HepG2 (cell line): ENCODE results near the gene CRYGS. TPM values are rescaled to one million over a fixed set of nuclear protein-coding genes. Genes with fewer than 3 reads are reported as not detected.

Experiments used
- ATF7 ChIP-seq, 2 experiments: fragments of 450-650 bp in 1 of 2; sonication (generic) in 1 of 2; formaldehyde crosslinking in 1 of 2; IDR thresholded peaks; 2 replicates each; pipeline versions ENCODE4 v1.4.0 to v1.6.1; 2016 to 2020; ENCODE audit warnings: antibody characterized with exemption in 1 of 2, mild to moderate bottlenecking in 1 of 2, missing genetic modification reagents in 1 of 2
- CREB3 ChIP-seq: sonication (generic); formaldehyde crosslinking; IDR thresholded peaks from 2 replicates; pipeline ENCODE4 v1.5.0; 2020; ENCODE audit warnings: missing genetic modification reagents
- CSRNP2 ChIP-seq: sonication (generic); formaldehyde crosslinking; conservative IDR thresholded peaks from 2 replicates; pipeline ENCODE4 v1.8.0; 2022; ENCODE audit warnings: low read depth, missing genetic modification reagents
- FOXC1 ChIP-seq: sonication (generic); formaldehyde crosslinking; IDR thresholded peaks from 2 replicates; pipeline ENCODE4 v1.8.0; 2022; ENCODE audit warnings: mild to moderate bottlenecking, missing genetic modification reagents, borderline replicate concordance
- JDP2 ChIP-seq: sonication (generic); formaldehyde crosslinking; IDR thresholded peaks from 2 replicates; pipeline ENCODE4 v1.8.1; 2022; ENCODE audit warnings: missing genetic modification reagents, borderline replicate concordance
- KLF11 ChIP-seq: IDR thresholded peaks from 2 replicates; pipeline ENCODE4 v1.6.1; 2016; ENCODE audit warnings: missing compliant biosample characterization
- KLF12 ChIP-seq: sonication (generic); formaldehyde crosslinking; IDR thresholded peaks from 2 replicates; pipeline ENCODE4 v1.4.0; 2020; ENCODE audit warnings: missing genetic modification reagents, borderline replicate concordance
- MBNL3 ChIP-seq: fragments of 250-450 bp; sonication (Bioruptor Pico); conservative IDR thresholded peaks from 2 replicates; pipeline ENCODE4 v1.8.0; 2022; ENCODE audit warnings: mild to moderate bottlenecking, inconsistent platforms
- MNT ChIP-seq: fragments of 450-650 bp; IDR thresholded peaks from 2 replicates; pipeline ENCODE4 v1.6.1; 2016
- NCOA5 ChIP-seq: sonication (generic); formaldehyde crosslinking; IDR thresholded peaks from 2 replicates; pipeline ENCODE4 v1.4.0; 2020; ENCODE audit warnings: missing genetic modification reagents
- PHF21A ChIP-seq: sonication (generic); formaldehyde crosslinking; IDR thresholded peaks from 2 replicates; pipeline ENCODE4 v1.5.0; 2020; ENCODE audit warnings: mild to moderate bottlenecking, missing genetic modification reagents
- RBM22 ChIP-seq: fragments of 200-400 bp; formaldehyde crosslinking; optimal IDR thresholded peaks from 2 replicates; pipeline ENCODE3; 2017; ENCODE audit warnings: mild to moderate bottlenecking, low read length, moderate library complexity
- ZGPAT ChIP-seq: IDR thresholded peaks from 2 replicates; pipeline ENCODE4 v1.6.1; 2016; ENCODE audit warnings: mild to moderate bottlenecking
- ZNF687 ChIP-seq: sonication (generic); formaldehyde crosslinking; IDR thresholded peaks from 2 replicates; pipeline ENCODE4 v1.5.1; 2020; ENCODE audit warnings: mild to moderate bottlenecking, missing genetic modification reagents, moderate library complexity
- ZNF710 ChIP-seq: sonication (generic); formaldehyde crosslinking; IDR thresholded peaks from 2 replicates; pipeline ENCODE4 v1.5.0; 2020; ENCODE audit warnings: mild to moderate bottlenecking, missing genetic modification reagents, borderline replicate concordance
- polyA plus RNA-seq, 8 experiments: library from polyadenylated mRNA; depleted of rRNA in 3 of 8; stranded (reverse) in 7 of 8; unstranded in 1 of 8; fragments of >200 nt; fragmentation: Illumina TruSeq in 4 of 8; extraction: Trizol in 4 of 8; gene quantifications; 2 replicates each; pipeline versions ENCODE4 v1.2.1 to v1.2.3, GENCODE V29; 2011 to 2016; ENCODE audit warnings: low read depth in 4 of 8, missing spikeins in 1 of 8, mixed read lengths in 1 of 8; ENCODE audit not compliant: insufficient read depth in 1 of 8
- total RNA-seq, 5 experiments: library from RNA; depleted of rRNA; stranded (reverse); fragments of >200 nt; fragmentation: Illumina TruSeq; extraction: Trizol; gene quantifications; 2 replicates each; pipeline ENCODE4 v1.2.3, GENCODE V29; 2016; ENCODE audit warnings: low read depth in 1 of 5

Gene CRYGS
- total and polyA plus RNA-seq, 2 of the 13 experiments (the other 11 are each of a cell fraction or from before 2014, with no cell fraction given) = 2.1 to 6.7 TPM

GRCh38 chr3:186570096-186570940 lies 26.1 kb upstream of the CRYGS start, which contains the start of gene DNAJB11 (continued):
- TF ChIP-seq ZNF710 (CRISPR knock-in tag) = peak; percentile 34; the same call in 1 of the 2 replicates
- TF ChIP-seq FOXC1 (CRISPR knock-in tag) = no peak
- peak; percentile 97 for TF ChIP-seq PHF21A (CRISPR knock-in tag)
- peak; percentile 69 for TF ChIP-seq ZNF687
- no peak for TF ChIP-seq CREB3 (CRISPR knock-in tag)
- TF ChIP-seq ZGPAT = peak; percentile 81
- TF ChIP-seq MBNL3 (CRISPR knock-in tag) = no peak
- no peak for TF ChIP-seq CSRNP2 (CRISPR knock-in tag)
- TF ChIP-seq ATF7 (IDR thresholded peaks at IDR 0.05) = peak; percentile 85
- peak; percentile 68; the same call in 1 of the 2 replicates for TF ChIP-seq ATF7 (CRISPR knock-in tag; IDR thresholded peaks at IDR 0.05)
- 0 out of 2 replicates have a peak, but pooled peaks have one; percentile 43 for TF ChIP-seq KLF12 (CRISPR knock-in tag)
- no peak for TF ChIP-seq NCOA5 (CRISPR knock-in tag)
- peak; percentile 55 for TF ChIP-seq MNT
- TF ChIP-seq KLF11 = peak; percentile 90
- no peak for TF ChIP-seq RBM22
- no peak for TF ChIP-seq JDP2 (CRISPR knock-in tag)
